Psoas muscle (tissue), 8 donors: ENCODE measurements around the gene MTFMT. TPM values are rescaled to one million over a fixed set of nuclear protein-coding genes. Genes with fewer than 3 reads are reported as not detected.

Experiments
- ATAC-seq, 4 donors: fragments of 200-7000 bp; cut with Tn5 transposase; one replicate each; pipeline ENCODE4 v1.9.1; 2020; ENCODE audit warnings: moderate library complexity in 3 of 4, mild to moderate bottlenecking in 2 of 4
- DNase-seq, 2 donors: peaks; one replicate each; pipeline ENCODE4 v3.0.0-alpha.2; 2020
- H3K27ac ChIP-seq: fragments of 200-600 bp; one replicate; pipeline ENCODE4 v1.8.0; 2022
- H3K27me3 ChIP-seq, 3 donors: fragments of 200-600 bp in 1 of 3; one replicate each; pipeline versions ENCODE4 v1.6.1 to v1.8.0; 2013 to 2022; ENCODE audit warnings: low read length in 2 of 3, mild to moderate bottlenecking in 2 of 3, moderate library complexity in 1 of 3; ENCODE audit not compliant: insufficient read depth in 3 of 3
- H3K36me3 ChIP-seq, 2 donors: fragments of 200-600 bp in 1 of 2; one replicate each; pipeline versions ENCODE4 v1.6.1 to v1.8.0; 2013 to 2022; ENCODE audit warnings: low read depth in 1 of 2, mild to moderate bottlenecking in 1 of 2, moderate library complexity in 1 of 2; ENCODE audit not compliant: insufficient read depth in 1 of 2
- H3K4me1 ChIP-seq: fragments of 200-600 bp; one replicate; pipeline ENCODE4 v1.8.0; 2022
- H3K4me3 ChIP-seq: fragments of 200-600 bp; one replicate; pipeline ENCODE4 v1.8.0; 2022; ENCODE audit warnings: mild to moderate bottlenecking
- H3K9me3 ChIP-seq: fragments of 200-600 bp; one replicate; pipeline ENCODE4 v1.8.0; 2022
- WGBS, 3 donors: extraction: QIAGEN DNeasy Blood & Tissue Kit; methylation state at CpG; one replicate each; pipeline versions ENCODE4 v1.1.6 to v1.1.7; 2013; 5-methylcytosine and 5-hydroxymethylcytosine counted together
- intact Hi-C, 2 donors: fragments of 100-400 bp; cut with DNase I; formaldehyde crosslinking; loops; one replicate each; pipeline versions ENCODE4 v1.11.0 to v1.14.2; 2022
- polyA plus RNA-seq, 3 donors: library from polyadenylated mRNA; stranded (reverse); fragments of 200-250 nt; gene quantifications; one replicate each; pipeline ENCODE4 v1.2.3, GENCODE V29; 2013
- total RNA-seq, 4 donors: library from RNA; stranded (reverse); fragmentation: NEBNext Ultra II Directional in 2 of 4; extraction: Animal tissue kit (Norgen Biotek cat#: 25700) in 2 of 4; gene quantifications; one replicate each; pipeline versions ENCODE4 v1.2.1 to v1.2.4, GENCODE V29; 2021 to 2023
- TF ChIP-seq, protein P1 (sequence below): fragments of 200-600 bp; IDR thresholded peaks from one replicate; pipeline ENCODE4 v1.8.0; 2022; ENCODE audit warnings: antibody characterized with exemption
- donor health status: healthy with polysubstance abuse.
- donor health status: DM: no; HTN: no; CAD: no; lungs with moderate emphysema.
- donor health status: Bipolar disorder and iron deficiency.
- donor health status: healthy.
- donor health status: DM: yes; HTN: yes; CAD: no.
- donor health status: DM: no; HTN: no; CAD: no.
- donor health status: DM: no; HTN: no; CAD: no.
- donor health status: DM: yes; HTN: yes; CAD: no.

The MTFMT gene
- total and polyA plus RNA-seq, 7 donors = 9.4 to 18.1 (median 14.0) TPM

- TF ChIP-seq, protein P1, sequence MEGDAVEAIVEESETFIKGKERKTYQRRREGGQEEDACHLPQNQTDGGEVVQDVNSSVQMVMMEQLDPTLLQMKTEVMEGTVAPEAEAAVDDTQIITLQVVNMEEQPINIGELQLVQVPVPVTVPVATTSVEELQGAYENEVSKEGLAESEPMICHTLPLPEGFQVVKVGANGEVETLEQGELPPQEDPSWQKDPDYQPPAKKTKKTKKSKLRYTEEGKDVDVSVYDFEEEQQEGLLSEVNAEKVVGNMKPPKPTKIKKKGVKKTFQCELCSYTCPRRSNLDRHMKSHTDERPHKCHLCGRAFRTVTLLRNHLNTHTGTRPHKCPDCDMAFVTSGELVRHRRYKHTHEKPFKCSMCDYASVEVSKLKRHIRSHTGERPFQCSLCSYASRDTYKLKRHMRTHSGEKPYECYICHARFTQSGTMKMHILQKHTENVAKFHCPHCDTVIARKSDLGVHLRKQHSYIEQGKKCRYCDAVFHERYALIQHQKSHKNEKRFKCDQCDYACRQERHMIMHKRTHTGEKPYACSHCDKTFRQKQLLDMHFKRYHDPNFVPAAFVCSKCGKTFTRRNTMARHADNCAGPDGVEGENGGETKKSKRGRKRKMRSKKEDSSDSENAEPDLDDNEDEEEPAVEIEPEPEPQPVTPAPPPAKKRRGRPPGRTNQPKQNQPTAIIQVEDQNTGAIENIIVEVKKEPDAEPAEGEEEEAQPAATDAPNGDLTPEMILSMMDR = no peak
- DNase-seq (no peak), ATAC-seq (no peak)
- 91 to 94% (median 91%) methylated on average over 3 of the region's 3 CpGs for WGBS, 3 donors
- H3K9me3 ChIP-seq = no peaks in the 10 kb centered on the region
- H3K4me1 ChIP-seq = peaks cover 38% of the 10 kb centered on the region
- intact Hi-C loops = no loop called here
- H3K36me3 ChIP-seq = no peaks in the 10 kb centered on the region
- H3K27ac ChIP-seq = peak overlapping the region; percentile 59
- no peak overlapping the region for H3K4me3 ChIP-seq
- peaks cover 0 to 2% (median 0%) of the 10 kb centered on the region in 3 donors for H3K27me3 ChIP-seq
Measured at GRCh38 chr15:65072617-65073016, 43.2 kb upstream of the MTFMT start.

DNA sequence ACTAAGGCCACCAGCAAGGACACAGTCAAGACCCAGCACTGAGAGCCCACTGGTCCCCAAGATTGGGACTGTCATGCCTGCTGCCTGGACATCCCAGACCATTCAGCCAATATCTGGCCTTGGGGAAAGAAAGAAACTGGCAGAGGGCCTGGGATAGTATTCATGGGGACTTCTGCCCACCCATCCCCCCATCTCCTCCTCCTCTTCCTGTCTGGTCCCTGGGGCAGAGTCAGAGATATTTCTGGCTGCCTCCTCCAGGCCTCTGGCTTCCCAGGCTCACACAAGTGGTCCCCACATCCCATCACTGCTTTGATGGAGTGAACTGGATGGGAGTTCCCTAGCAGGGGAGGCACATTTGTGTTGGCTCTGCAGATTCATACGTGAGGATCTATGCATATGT lies 42.6 kb upstream of the MTFMT start:
- H3K4me1 ChIP-seq = peaks cover 36% of the 10 kb centered on the region
- DNase-seq = peak in 1 of 2 donors; percentile 34
- intact Hi-C loops = no loop called here

DNA sequence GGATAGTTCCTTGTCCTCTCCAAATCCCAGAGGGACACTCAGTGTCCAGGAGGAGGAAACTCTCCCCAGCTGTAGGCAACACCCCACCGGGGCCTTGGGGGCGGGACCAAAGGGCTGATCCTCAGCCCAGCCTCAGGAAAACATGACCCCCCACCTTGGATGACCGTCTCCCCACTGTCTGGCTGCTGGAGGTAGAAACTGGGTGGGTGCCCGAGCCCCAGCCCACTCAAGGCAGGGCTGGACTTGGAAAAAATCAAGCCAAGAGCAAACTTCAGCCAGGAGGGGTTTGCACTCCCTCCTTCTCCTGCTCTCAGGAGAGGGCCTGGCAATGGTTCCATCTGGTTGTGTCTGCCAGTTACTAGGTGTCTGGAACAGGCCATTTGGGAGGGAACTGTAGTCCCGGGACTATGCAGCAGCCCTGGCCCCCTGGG lies 42.0 kb upstream of the MTFMT start:
- Histone ChIP-seq H3K4me3 (no peak overlapping the region), H3K36me3 (no peaks in the 10 kb centered on the region), H3K27me3 (peaks cover 0 to 5% (median 2%) of the 10 kb centered on the region in 3 donors), H3K27ac (peak overlapping the region; percentile 59), H3K9me3 (no peaks in the 10 kb centered on the region), H3K4me1 (peaks cover 33% of the 10 kb centered on the region)
- intact Hi-C loops = no loop called here
- 22 to 34% (median 23%) methylated on average over 5 of the region's 5 CpGs for WGBS, 3 donors
- TF ChIP-seq, protein P1 = no peak
- DNase-seq (peak; percentile 38 to 69), ATAC-seq (peak in 2 of 4 donors; percentile 12 to 34)

More for the DNA sequence above, 42.6 kb upstream of the MTFMT start:
- Histone ChIP-seq H3K27ac (peak overlapping the region; percentile 59), H3K9me3 (no peaks in the 10 kb centered on the region), H3K36me3 (no peaks in the 10 kb centered on the region), H3K27me3 (peaks cover 0 to 5% (median 2%) of the 10 kb centered on the region in 3 donors), H3K4me3 (no peak overlapping the region)
- WGBS, 3 donors = 44 to 63% (median 61%) methylated on average over 1 of the region's 1 CpG
- TF ChIP-seq, protein P1 = no peak
- ATAC-seq = peak in 1 of 4 donors; percentile 18

DNA sequence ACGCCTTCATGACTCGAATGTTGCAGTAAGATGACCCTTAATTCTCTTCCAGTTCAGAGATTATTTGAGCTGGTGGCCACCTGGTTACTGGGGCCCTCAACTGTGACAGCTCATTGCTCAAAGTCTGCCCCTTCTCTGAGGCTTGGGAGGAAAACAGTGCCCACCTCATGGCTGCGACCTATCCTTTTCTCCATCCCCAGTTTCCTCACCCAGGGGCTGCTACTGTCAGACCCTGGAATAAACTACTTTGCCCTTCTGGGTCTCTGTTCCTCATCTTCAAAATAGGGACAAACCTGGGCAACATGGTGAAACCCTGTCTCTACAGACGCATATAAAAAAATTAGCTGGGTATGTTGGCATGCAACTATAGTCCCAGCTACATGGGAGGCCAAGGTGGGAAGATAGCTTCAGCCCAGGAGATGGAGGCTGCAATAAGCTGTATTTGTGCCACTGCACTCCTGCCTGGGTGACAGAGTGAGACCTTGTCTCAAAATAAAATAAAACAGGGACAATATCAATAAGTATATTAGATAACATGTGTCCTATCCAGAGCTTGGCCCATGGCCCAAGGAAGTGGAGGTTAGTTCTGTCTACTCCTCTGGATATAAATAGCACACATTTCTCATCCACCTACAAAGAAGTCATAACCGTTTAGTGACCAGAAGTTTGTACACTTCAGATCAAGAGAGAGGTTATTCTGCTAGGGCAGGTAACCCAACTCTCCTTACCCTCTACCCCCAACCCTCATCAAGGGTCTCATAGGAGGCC lies 40.5 kb upstream of the MTFMT start:
- H3K27ac ChIP-seq = peak overlapping the region; percentile 59
- WGBS, 3 donors = 54 to 67% (median 56%) methylated on average over 5 of the region's 5 CpGs
- intact Hi-C loops = no loop called here
- TF ChIP-seq, protein P1 = no peak
- H3K36me3 ChIP-seq = no peaks in the 10 kb centered on the region
- no peak overlapping the region for H3K4me3 ChIP-seq
- H3K4me1 ChIP-seq = peaks cover 33% of the 10 kb centered on the region
- peak in 1 of 2 donors; percentile 66 for DNase-seq
- peak; percentile 62 to 83 (median 80) for ATAC-seq
- peaks cover 0 to 5% (median 2%) of the 10 kb centered on the region in 3 donors for H3K27me3 ChIP-seq
- no peaks in the 10 kb centered on the region for H3K9me3 ChIP-seq
